ENCODE results near the gene CPXM2.

DNA sequence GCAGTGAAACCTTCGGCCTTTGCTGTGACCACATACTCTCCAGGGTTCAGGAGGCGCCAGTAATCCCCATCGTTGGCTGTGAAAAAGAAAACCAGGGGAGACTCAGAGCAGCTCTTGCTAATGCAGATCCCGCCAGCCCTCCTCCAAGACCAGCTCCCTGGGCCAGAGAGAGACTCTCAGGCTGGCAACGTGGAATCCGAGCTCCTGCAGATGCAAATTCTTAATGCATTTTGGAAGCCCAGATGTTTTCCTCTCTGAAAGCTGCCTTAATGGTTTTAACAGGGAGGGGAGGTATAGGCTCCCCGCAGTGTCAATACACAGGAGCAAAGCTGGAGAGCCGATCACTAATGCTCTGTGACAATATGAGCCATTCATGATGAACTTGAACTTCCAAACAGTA, 144.7 kb downstream of the CPXM2 start:
- TF ChIP-seq, protein P1, sequence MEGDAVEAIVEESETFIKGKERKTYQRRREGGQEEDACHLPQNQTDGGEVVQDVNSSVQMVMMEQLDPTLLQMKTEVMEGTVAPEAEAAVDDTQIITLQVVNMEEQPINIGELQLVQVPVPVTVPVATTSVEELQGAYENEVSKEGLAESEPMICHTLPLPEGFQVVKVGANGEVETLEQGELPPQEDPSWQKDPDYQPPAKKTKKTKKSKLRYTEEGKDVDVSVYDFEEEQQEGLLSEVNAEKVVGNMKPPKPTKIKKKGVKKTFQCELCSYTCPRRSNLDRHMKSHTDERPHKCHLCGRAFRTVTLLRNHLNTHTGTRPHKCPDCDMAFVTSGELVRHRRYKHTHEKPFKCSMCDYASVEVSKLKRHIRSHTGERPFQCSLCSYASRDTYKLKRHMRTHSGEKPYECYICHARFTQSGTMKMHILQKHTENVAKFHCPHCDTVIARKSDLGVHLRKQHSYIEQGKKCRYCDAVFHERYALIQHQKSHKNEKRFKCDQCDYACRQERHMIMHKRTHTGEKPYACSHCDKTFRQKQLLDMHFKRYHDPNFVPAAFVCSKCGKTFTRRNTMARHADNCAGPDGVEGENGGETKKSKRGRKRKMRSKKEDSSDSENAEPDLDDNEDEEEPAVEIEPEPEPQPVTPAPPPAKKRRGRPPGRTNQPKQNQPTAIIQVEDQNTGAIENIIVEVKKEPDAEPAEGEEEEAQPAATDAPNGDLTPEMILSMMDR (IDR thresholded peaks at IDR 0.05; ENCODE audit: poor library complexity) = no peak
- no peak for TF ChIP-seq EZH2 (IDR thresholded peaks at IDR 0.05; ENCODE audit: borderline replicate concordance)
